ENCODE data around the gene OSBPL5.

OSBPL5 gene

DNA sequence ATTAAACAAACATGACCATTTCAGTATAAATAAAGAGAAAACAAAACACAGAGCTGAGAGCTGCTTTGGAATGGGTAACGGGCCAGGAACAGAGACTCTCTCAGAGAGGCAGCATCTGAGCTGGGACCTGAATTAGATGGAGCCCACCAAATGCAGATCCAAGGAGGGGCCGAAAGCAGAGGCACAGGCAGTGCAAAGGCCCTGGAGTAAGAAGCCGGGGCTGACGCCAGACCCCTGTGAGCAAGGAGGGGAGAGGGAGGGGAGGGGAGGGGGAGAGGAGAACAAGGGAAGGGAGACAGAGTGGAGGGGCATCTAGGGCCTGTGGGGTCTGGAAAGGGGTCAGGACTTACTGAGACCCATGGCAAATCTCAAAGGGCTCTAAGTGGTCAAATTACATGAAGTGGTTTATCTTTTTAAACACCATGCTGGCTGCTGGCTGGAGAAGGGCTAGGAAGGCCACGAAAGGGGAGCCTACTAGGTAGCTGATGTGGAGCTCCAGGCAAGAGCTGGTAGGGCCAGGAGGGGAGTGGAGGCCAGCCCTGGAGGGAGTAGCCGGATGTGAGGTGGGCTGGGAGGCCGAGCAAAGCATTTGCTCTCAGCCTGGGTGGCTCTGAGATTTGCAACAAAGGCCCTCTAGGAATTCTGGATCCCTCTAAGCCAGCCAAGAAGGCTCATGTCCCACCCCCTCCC, 3.2 kb downstream of the OSBPL5 start:
- DNase-seq = no peak

DNA sequence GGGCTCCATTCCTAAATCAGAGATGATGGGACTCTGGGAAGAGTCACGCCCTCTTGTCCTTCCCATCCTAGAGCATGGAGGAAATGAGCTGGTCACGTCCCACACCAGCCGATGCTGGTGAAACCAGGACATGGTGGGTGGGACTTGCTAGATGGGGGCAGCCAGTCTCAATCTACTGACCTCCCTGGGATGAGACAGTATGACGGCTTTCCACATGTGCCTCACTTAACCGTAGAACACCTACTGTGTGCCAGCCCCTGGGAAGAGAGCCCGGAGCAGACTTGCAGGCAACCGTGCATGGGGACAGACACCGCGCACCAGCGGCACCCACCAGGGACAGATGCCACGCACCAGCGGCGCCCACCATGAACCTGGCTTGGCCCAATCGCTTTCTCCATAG, 3.8 kb downstream of the OSBPL5 start:
- DNase-seq = no peak

- peak; percentile 58 for DNase-seq
Measured at GRCh38 chr11:3160252-3161031, 4.7 kb downstream of the OSBPL5 start.

GRCh38 chr11:3159296-3160190, 5.6 kb downstream of the OSBPL5 start:
- DNase-seq = peak; percentile 9

DNA sequence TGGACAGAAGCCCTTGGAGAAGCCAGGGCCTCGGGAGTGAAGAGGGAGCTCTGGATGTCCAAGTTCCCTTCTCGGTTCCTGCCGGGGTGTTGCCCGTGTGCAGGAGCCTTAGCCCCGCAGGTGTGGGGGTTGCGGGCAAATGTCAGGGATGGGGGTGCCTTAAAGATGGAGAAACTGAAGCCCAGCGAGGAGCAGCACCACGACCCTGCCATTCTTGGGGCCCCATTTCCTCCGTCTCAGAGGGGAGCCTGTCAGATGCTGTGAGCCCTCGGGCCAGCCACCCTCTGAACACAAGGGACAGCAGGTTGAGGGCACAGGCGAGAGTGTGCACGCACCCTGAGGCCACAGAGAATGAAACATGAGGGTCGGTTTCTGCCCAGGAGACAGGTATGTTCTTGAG, 6.3 kb downstream of the OSBPL5 start:
- no peak for DNase-seq

DNA sequence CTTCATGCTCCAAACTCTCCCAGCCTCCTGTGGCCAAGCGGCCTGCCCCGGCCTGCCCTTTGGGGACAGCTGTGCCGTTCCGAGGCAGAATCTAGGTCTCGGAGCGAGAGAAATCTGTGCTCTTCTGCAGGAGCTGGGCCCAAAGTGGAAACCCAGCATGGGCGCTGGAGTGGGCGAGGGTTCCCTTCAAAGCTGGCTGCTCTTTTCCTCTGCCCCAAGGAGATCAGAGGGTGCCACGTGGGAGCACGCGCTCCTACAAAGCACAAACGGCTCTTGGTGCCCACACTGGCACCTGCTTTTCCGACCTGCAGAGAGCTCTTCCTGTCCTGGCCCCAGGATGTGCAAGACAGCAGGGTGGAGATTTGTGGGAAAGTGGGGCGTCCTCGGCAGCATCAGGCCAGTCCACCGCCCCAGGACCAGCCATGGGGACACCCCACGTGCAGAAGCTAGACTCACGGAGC, 6.9 kb downstream of the OSBPL5 start:
- no peak for DNase-seq

DNA sequence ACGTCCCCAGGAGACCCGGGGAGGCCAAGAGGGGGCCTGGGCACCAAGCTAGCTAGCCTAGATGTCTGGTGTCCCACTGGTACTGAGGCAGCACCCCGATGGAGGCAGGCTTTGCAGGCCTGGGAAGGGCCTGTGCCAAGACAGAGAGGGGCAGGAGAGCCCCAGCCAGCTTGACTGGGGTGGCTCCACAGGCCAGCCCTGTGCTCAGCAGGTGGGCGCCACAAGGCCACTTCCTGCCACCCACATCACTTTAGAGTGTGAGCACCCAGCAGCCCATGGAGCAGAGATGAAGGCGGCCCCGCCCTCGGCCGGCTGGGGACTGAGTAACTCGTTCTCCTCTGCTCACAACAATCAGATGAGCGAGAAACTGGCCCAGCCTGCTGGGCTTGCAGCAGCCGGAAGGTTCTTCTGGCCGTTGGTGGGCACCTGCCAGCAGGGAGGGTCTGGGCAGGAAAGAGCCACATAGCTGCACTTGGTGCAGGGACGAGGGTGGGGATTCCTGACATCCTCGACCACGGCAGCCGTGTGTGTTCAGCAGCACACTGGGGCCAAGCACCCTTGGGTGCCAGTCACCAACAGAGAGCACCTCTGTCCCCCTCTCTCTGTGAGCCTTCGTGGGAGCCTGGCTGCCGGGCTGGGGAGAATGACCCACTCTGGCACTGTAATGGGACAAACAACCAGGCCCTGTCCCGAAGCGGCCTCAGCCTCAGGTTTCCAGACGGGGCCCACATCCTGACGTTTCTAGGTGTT, 7.6 kb downstream of the OSBPL5 start:
- no peak for DNase-seq

GRCh38 chr11:3156661-3157311, 8.3 kb downstream of the OSBPL5 start:
- DNase-seq = no peak

- DNase-seq = no peak
Measured at GRCh38 chr11:3156282-3156660, 8.8 kb downstream of the OSBPL5 start.

- no peak for DNase-seq
Measured at GRCh38 chr11:3155691-3156258, 9.3 kb downstream of the OSBPL5 start.

GRCh38 chr11:3155216-3155615, 9.9 kb downstream of the OSBPL5 start:
- DNase-seq = no peak

DNA sequence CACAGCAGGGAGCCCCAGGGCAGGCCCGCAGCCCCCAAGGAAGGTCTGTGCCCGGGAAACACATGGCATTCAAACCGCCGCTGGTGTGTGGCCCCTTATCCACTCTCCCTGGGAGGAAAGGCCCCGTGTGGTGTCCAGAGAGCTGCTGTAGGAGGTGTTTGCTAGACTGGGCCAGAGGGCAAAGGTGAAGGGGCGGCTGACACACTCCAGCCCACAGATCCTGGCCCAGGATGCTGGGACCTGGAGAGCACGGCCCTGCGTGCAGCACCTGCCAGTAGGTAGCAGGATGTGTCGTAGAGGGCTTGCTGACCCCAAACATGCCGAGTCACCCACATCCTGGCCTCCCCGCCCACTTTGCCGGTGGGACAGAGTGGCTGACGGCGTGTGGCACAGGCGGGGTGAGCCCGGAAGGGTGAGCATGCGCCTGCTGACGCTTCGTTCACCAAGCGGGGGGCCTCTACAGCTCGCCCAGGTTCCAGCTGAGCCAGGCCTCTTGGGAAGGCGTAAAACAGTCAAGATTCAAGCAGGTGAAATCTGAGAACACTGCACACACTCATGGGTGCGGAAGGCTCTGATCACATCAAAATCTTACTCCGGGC, 11.0 kb downstream of the OSBPL5 start:
- peak; percentile 21 for DNase-seq

DNA sequence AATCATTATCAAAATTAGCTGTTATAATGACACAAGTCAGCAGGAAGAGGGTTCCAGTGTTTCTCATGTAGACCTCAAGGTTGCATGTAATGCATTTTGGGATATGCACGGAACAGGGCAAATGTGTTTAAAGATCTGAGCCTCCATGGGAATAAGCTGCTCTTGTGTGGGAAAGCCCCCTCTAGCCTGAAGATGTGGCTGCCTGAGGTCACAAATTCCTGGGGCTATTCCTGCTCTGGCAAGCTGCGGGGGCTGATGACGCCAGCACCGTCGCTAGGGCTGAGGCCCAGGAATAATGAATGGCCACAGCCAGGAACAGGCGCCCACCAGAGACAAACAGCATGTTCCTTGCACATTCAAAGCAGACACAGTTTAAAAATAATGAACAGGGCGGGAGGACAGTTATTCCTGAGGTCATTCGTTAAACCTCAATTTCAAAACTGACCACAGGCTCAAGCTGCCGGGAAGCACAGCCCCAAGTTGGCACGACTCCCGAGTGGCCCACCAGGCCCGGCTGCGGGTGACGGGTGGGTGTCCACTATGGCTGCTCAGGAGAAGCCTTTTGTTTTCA, 11.7 kb downstream of the OSBPL5 start:
- no peak for DNase-seq

DNA sequence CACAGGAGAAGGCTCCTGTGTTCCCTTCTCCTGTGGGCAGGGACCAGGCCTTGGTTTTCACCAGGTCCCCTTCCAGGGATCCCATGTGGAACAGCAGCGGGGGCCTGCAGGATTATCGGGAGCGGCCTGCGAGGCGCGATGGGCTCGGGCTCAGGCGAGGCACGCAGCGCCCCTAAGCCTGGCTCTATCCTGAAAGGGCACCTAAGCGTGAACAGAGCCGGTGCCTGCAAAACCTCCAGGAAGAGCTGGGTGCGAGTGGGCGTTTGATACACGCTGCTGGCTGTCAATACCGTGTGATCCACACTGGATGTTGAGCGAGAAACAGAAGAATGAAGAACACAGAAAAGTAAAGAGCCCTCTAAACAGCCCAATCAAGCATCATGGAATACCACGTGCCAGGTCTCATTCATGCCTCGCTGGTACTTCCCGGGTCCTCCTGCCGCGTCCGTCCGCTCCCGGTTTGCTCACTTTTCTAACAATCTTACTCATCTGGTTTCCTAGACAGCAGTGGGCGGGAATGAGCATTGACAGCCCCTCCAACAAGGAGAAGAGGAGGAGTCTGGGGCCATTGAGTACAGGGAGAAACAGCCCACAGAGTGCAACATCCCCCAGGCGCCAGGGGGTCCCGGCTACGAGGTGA, 12.5 kb downstream of the OSBPL5 start:
- DNase-seq = no peak

GRCh38 chr11:3150726-3151125, 14.4 kb downstream of the OSBPL5 start:
- no peak for DNase-seq

DNA sequence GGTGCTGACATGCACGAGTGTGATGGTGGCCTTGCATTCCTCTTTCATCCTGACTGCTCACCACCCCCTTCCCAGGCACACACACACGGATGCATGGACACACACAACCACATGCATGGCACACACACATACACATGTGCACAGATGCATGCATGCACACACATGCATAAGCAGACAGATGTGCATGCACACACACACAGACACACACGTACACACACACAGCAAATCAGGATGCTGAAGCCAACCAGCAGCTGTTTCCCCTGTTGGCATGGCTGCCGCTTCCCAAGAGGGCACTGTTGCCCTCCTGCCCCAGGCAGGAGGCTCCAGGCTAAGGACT, 15.3 kb downstream of the OSBPL5 start:
- no peak for DNase-seq

GRCh38 chr11:3148990-3149851, 15.9 kb downstream of the OSBPL5 start:
- DNase-seq = no peak

GRCh38 chr11:3148255-3148989, 16.7 kb downstream of the OSBPL5 start:
- DNase-seq = no peak

DNA sequence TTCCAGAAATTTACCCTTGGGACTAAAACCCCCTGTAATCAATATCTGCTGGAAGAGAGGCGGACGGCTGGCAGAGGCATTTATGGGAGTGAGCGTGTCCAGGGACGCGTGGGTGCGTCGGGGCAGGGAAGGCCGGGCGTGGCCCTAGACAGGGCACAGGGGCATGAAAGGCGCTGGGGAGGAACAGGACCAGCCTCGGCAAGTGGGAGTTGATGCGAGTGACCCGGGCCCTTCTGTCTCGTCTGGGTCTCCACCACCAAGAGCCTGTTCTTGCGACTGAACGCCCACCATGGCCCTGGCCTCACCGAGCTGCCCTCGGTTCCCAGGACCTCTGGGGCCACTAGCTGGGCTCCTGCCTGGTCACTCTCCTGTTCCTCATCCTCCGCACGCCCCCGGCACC, 17.5 kb downstream of the OSBPL5 start:
- DNase-seq = no peak
